ENCODE data around the gene SSTR5. TPM values are rescaled to one million over a fixed set of nuclear protein-coding genes. Genes with fewer than 3 reads are reported as not detected.

The SSTR5 gene
- total and polyA plus RNA-seq, 2 of the 4 experiments (the other 2 are of a cell fraction): not detected

DNA sequence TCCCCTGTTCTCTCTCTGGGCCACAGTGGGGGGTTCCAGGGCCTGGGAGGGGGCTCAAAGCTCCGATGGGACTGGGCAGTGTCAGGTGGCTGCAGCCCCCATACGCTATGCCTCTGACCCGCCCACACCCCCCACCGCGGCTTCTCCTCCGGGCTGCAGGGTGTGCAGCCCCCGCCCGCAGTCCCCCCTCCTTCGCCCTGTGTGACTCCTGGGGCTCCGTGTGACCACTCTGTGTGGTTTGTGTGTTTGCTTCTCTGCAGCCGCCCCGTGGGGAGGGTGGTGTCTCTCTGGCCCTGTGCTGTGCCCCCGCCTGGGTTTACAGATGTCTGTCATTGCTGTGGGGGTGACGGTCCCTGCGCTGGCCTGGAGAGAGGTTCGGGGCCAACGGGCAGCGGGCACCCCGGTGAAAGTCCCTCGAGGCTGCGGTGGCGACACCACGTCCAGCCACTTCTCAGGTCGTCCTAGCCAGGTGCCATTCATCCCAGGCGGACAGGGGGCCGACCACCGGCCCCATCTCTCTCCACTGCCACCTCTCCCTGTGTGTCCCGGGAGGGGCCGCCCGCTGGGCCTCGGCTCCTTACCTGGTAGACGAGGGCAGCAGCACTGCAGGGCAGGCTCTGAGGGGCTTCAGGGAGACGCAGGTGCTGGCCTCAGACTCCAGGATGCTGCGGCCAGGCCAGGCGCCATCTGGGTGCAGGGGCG is 5.5 kb downstream of the SSTR5 start:
- no peaks in the 10 kb centered on the region for H3K9me1 ChIP-seq (ENCODE audit: insufficient read depth, low read length)
- H3K27me3 ChIP-seq (ENCODE audit: control insufficient read depth, insufficient read depth, low read length): peaks cover 49% of the 10 kb centered on the region
- no peak overlapping the region for H2BK120ac ChIP-seq (ENCODE audit: low read depth, low read length)
- no peaks in the 10 kb centered on the region for H4K20me1 ChIP-seq (ENCODE audit: insufficient read depth, low read length)
- dilution Hi-C loops (cut with HindIII; ENCODE audit: low sequenced_read_pairs, unreplicated experiment): no loop called here
- DNase-seq (no peak), ATAC-seq (ENCODE audit: low read depth) (no peak)
- WGBS, 2 experiments (ENCODE audit: extremely low coverage in 2 of 2, insufficient read length in 1 of 2): 44% methylated on average over 3 of the region's 36 CpGs; no CpG with 5 or more reads in 1 of the 2 experiments
- no peaks in the 10 kb centered on the region for H3K4me1 ChIP-seq (ENCODE audit: control insufficient read depth, insufficient read depth, low read length)
- H3K4me2 ChIP-seq (ENCODE audit: low read depth, low read length): no peak overlapping the region
- H3K9ac ChIP-seq (ENCODE audit: low read depth, low read length): no peak overlapping the region
- H3K18ac ChIP-seq (ENCODE audit: low read depth, low read length): no peak overlapping the region
- H3K36me3 ChIP-seq (ENCODE audit: control insufficient read depth, insufficient read depth, low read length): no peaks in the 10 kb centered on the region
- no peak overlapping the region for H2AK5ac ChIP-seq (ENCODE audit: low read depth, low read length)
- no peak overlapping the region for H4K8ac ChIP-seq (ENCODE audit: low read depth in 2 of 2, low read length in 2 of 2)
- H2AFZ ChIP-seq (replicated peaks; ENCODE audit: low read length, poor library complexity): no peak overlapping the region
- no peak overlapping the region for H3K27ac ChIP-seq (ENCODE audit: insufficient read depth, low read length)
- H3K14ac ChIP-seq (replicated peaks; ENCODE audit: low read depth, low read length): no peak overlapping the region
- H2BK15ac ChIP-seq (ENCODE audit: low read depth, low read length): no peak overlapping the region
- no peak overlapping the region for H3K4me3 ChIP-seq (ENCODE audit: insufficient read depth, low read depth, low read length)
- ChIA-PET CTCF (no interaction called here), POLR2A (ENCODE audit: unreplicated experiment) (no interaction called here)
- H3K4ac ChIP-seq (ENCODE audit: low read depth, low read length): no peak overlapping the region
- intact Hi-C loops (cut with micrococcal nuclease): no loop called here
- no peak overlapping the region for H3K23ac ChIP-seq (ENCODE audit: low read depth, low read length)
- H2BK5ac ChIP-seq (ENCODE audit: low read depth, low read length, poor library complexity, severe bottlenecking): no peak overlapping the region
- no peak overlapping the region for H4K91ac ChIP-seq (ENCODE audit: insufficient read depth, low read depth, low read length)
- BruUV-seq (replicated peaks): no TSS peak
- no peaks in the 10 kb centered on the region for H3K9me3 ChIP-seq (ENCODE audit: control insufficient read depth, insufficient read depth, low read length)
- H2BK20ac ChIP-seq (ENCODE audit: low read depth, low read length): no peak overlapping the region
- no peak overlapping the region for H2AK9ac ChIP-seq (replicated peaks; ENCODE audit: low read depth, low read length, poor library complexity)
- TF ChIP-seq NFE2L2 (IDR thresholded peaks at IDR 0.05; ENCODE audit: low read depth, low read length): no peak
- TF ChIP-seq RCOR1 (IDR thresholded peaks at IDR 0.05; ENCODE audit: insufficient replicate concordance, low read length): no peak
- TF ChIP-seq, protein P1, sequence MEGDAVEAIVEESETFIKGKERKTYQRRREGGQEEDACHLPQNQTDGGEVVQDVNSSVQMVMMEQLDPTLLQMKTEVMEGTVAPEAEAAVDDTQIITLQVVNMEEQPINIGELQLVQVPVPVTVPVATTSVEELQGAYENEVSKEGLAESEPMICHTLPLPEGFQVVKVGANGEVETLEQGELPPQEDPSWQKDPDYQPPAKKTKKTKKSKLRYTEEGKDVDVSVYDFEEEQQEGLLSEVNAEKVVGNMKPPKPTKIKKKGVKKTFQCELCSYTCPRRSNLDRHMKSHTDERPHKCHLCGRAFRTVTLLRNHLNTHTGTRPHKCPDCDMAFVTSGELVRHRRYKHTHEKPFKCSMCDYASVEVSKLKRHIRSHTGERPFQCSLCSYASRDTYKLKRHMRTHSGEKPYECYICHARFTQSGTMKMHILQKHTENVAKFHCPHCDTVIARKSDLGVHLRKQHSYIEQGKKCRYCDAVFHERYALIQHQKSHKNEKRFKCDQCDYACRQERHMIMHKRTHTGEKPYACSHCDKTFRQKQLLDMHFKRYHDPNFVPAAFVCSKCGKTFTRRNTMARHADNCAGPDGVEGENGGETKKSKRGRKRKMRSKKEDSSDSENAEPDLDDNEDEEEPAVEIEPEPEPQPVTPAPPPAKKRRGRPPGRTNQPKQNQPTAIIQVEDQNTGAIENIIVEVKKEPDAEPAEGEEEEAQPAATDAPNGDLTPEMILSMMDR (conservative IDR thresholded peaks at IDR 0.05; ENCODE audit: low read depth, low read length): no peak
- TF ChIP-seq CEBPB (IDR thresholded peaks at IDR 0.05; ENCODE audit: low read depth, low read length): no peak
- TF ChIP-seq BHLHE40 (IDR thresholded peaks at IDR 0.05; ENCODE audit: low read depth, low read length): no peak
- TF ChIP-seq, protein P2, sequence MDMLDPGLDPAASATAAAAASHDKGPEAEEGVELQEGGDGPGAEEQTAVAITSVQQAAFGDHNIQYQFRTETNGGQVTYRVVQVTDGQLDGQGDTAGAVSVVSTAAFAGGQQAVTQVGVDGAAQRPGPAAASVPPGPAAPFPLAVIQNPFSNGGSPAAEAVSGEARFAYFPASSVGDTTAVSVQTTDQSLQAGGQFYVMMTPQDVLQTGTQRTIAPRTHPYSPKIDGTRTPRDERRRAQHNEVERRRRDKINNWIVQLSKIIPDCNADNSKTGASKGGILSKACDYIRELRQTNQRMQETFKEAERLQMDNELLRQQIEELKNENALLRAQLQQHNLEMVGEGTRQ (IDR thresholded peaks at IDR 0.05; ENCODE audit: low read depth, low read length): no peak
- TF ChIP-seq RAD21 (IDR thresholded peaks at IDR 0.05; ENCODE audit: low read length): no peak
- TF ChIP-seq FOS (IDR thresholded peaks at IDR 0.05; ENCODE audit: low read depth, low read length): no peak
- no peak for TF ChIP-seq MAZ (IDR thresholded peaks at IDR 0.05; ENCODE audit: borderline replicate concordance, low read depth, low read length)
- TF ChIP-seq, protein P3, sequence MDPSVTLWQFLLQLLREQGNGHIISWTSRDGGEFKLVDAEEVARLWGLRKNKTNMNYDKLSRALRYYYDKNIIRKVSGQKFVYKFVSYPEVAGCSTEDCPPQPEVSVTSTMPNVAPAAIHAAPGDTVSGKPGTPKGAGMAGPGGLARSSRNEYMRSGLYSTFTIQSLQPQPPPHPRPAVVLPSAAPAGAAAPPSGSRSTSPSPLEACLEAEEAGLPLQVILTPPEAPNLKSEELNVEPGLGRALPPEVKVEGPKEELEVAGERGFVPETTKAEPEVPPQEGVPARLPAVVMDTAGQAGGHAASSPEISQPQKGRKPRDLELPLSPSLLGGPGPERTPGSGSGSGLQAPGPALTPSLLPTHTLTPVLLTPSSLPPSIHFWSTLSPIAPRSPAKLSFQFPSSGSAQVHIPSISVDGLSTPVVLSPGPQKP (IDR thresholded peaks at IDR 0.05; ENCODE audit: borderline replicate concordance, low read depth, low read length): no peak
- TF ChIP-seq MAFK (IDR thresholded peaks at IDR 0.05; ENCODE audit: low read depth, low read length): no peak
- no peak for TF ChIP-seq RFX5 (IDR thresholded peaks at IDR 0.05; ENCODE audit: low read depth, low read length)
- TF ChIP-seq CHD1 (IDR thresholded peaks at IDR 0.05; ENCODE audit: low read depth, low read length): no peak
- no peak for TF ChIP-seq POLR2A (IDR thresholded peaks at IDR 0.05; ENCODE audit: low read depth, low read length)
- no peak for TF ChIP-seq MXI1 (IDR thresholded peaks at IDR 0.05; ENCODE audit: borderline replicate concordance, low read depth, low read length)
- TF ChIP-seq SMC3 (IDR thresholded peaks at IDR 0.05; ENCODE audit: low read depth, low read length): no peak
- in situ Hi-C loops (cut with MboI; ENCODE audit: low sequenced_read_pairs): no loop called here
- no peak overlapping the region for H3K56ac ChIP-seq (ENCODE audit: extremely low read depth, insufficient read depth, low read length)
- no peak overlapping the region for H4K5ac ChIP-seq (ENCODE audit: low read depth, low read length)
- H3K79me1 ChIP-seq (ENCODE audit: low read depth in 1 of 2, low read length in 2 of 2): no peaks in the 10 kb centered on the region

Measured in IMR-90 (cell line).